ES-I3 (cell line): ENCODE measurements around the gene BABAM2.

ENCODE experiments used
- H3K36me3 ChIP-seq: 2 replicates; pipeline ENCODE4 v1.6.1; 2013; ENCODE audit warnings: mild to moderate bottlenecking, low read length, control low read depth, moderate library complexity; ENCODE audit not compliant: insufficient read depth
- H3K4me1 ChIP-seq: 2 replicates; pipeline ENCODE4 v1.6.1; 2013; ENCODE audit warnings: mild to moderate bottlenecking, control low read depth, low read length; ENCODE audit not compliant: insufficient read depth
- H3K9ac ChIP-seq: 2 replicates; pipeline ENCODE4 v1.6.1; 2013; ENCODE audit warnings: low read depth, mild to moderate bottlenecking, low read length, moderate library complexity
- H3K9me3 ChIP-seq: 2 replicates; pipeline ENCODE4 v1.6.1; 2013; ENCODE audit warnings: mild to moderate bottlenecking, low read length, moderate library complexity; ENCODE audit not compliant: control insufficient read depth, insufficient read depth

Gene BABAM2

DNA sequence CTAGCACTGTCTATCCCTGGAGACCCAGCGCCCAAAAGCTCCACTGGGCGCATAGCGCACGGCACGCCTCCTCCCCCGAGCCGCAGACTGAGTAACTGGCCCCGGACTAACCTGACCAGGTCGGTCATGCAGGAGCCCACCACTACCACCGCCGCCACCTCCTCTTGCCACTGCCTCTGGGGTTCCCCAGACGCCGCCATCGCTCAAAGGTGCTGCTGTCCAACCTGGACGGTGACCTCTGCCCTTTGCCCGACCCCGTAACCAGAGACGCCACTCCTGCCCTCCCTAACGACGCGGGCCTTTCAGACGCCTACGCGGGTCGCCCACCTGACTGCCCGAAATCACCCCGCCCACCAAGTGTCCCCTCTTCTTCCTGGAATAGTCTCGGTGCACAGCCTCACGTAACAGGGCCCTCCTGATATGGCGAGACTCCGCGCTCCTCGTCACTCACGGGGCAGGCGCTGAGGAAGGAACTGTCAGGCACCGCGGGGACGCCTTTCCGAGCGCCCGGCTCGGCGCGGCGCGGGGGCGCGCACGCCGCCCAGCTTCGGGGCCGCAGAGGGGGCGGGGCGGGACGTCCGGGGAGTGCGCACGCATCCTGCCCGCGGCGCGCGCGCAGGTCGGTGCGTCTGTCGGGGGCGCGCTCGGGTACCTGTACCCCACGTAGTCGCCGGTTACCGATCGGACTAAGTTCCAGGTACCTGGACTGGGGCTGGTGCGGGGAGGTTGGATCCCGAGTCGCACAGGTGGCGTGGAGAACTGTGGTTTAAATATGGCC lies at the start of gene BABAM2, which contains the start of gene RBKS:
BABAM2 (plus strand) TSS at position 584 of the 778 bp plus-strand sequence. CDS start 3,828 bp downstream, outside the sequence.
RBKS (minus strand) TSS at position 242 of the 778 bp plus-strand sequence; CDS start at position 200, 42 bp downstream.
- H3K4me1 ChIP-seq = no peaks in the 10 kb centered on the region
- H3K9me3 ChIP-seq = no peaks in the 10 kb centered on the region

DNA sequence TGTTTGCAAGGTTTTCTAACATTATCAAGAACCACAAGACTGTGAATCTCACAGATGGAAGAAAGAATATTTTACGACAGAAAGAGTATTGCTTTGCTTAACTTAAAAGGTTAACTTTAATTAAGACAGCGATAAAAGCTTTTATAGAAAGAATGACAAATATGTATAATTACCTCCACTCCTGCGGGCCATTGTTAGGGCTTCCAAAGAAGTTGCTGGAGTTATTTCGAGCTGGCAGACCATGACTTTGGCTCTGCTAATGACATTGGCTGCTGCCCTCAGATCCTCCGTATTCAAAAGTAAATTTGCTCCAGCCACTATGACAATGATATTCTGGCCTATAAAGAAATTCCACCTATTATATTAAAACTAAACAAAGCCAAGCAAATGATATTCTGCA lies 47.6 kb upstream of the BABAM2 start:
- Histone ChIP-seq H3K4me1 (no peaks in the 10 kb centered on the region), H3K9me3 (no peaks in the 10 kb centered on the region), H3K36me3 (no peaks in the 10 kb centered on the region), H3K9ac (no peak overlapping the region)

More for the DNA sequence above, at the start of gene BABAM2, which contains the start of gene RBKS:
- no peaks in the 10 kb centered on the region for H3K36me3 ChIP-seq
- H3K9ac ChIP-seq = peak within 1 kb of the TSS; percentile 79

DNA sequence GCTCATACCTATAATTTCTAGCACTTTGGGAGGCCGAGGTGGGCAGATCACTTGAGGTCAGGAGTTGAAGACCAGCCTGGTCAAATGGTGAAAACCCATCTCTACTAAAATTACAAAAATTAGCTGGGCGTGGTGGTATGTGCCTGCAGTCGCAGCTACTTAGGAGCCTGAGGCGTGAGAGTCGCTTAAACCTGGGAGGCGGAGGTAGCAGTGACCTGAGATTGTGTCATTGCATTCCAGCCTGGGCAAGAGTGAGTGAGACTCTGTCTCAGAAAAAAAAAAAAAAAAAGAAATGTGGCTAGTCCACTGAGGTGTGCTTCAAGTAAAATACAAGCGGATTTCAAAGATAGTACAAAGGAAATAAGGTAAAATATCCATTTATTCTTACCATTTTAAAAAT lies 46.5 kb upstream of the BABAM2 start:
- H3K9ac ChIP-seq = no peak overlapping the region
- no peaks in the 10 kb centered on the region for H3K9me3 ChIP-seq
- no peaks in the 10 kb centered on the region for H3K4me1 ChIP-seq
- no peaks in the 10 kb centered on the region for H3K36me3 ChIP-seq

DNA sequence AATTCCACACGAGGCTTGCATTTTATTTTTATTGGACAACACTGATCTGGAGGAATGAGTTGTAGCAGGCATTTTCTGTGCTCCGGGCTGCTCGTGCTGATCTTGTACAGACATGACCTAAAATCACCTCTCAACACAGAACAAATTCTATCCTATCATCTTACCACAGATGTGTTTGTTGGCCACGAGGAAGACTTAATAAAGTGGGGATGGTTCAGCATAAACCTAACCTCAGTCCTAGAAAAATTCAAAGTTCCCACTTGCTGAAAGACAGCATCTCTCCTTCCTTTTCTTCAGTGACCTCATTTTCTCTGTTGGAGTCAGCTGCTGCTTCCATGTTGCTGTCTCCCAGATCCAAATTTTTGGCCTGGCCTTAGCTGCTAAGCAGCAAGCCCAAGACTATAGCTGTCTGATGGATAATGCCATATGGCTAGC lies 45.7 kb upstream of the BABAM2 start:
- Histone ChIP-seq H3K4me1 (no peaks in the 10 kb centered on the region), H3K9me3 (no peaks in the 10 kb centered on the region), H3K9ac (no peak overlapping the region)

DNA sequence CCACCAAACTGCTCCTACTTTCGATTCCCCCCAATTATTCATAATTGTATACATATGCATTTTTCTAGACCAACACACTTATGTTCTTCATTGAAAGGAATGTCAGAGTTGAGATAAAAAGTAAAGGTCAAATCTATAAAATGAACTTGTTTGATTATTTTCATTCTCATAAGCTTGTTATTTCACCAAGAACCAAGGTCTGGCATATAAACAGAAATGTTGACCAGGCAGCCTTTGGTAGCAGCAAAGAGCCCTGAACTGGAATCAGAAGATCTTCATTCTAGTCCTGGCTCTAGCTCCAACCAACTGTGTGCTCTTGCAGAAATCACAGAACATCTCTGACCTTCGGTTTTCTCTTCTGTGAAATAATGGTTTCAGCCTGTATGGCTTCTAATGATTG lies 43.2 kb upstream of the BABAM2 start:
- no peak overlapping the region for H3K9ac ChIP-seq
- H3K36me3 ChIP-seq = no peaks in the 10 kb centered on the region
- H3K9me3 ChIP-seq = no peaks in the 10 kb centered on the region
- no peaks in the 10 kb centered on the region for H3K4me1 ChIP-seq

More for the DNA sequence above, 45.7 kb upstream of the BABAM2 start:
- H3K36me3 ChIP-seq = no peaks in the 10 kb centered on the region

DNA sequence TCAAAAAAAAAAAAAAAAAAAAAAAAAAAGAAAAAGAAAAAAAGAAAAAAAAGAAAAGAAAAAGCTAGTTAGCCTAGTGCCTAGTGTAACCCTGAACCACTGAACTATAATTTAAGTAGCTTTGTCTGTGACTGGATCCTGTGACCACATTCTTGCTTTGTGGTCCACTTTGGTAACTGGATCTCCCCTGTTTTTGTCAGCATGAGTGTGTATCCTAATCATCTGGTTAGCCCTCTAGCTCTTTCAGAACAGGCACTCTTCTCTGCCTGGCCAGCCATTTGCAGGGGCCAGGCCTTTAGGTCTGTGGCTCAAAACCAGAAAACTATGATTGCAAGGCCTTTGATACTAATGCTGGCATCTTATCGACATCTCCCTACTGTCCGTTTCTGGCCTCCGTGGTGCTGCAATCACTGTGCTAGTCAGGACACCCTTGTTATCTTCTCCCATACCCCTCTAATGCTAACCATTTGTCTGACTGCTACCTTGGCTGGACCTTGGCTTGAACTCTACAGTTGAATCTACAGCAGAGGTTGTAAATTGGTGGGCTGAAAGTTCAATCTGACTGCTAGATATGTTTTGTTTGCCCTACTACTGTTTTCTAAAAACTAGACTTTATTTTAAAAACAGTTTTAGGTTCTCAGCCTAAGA lies 40.8 kb upstream of the BABAM2 start:
- no peaks in the 10 kb centered on the region for H3K9me3 ChIP-seq
- H3K4me1 ChIP-seq = no peaks in the 10 kb centered on the region
- no peaks in the 10 kb centered on the region for H3K36me3 ChIP-seq
- no peak overlapping the region for H3K9ac ChIP-seq

DNA sequence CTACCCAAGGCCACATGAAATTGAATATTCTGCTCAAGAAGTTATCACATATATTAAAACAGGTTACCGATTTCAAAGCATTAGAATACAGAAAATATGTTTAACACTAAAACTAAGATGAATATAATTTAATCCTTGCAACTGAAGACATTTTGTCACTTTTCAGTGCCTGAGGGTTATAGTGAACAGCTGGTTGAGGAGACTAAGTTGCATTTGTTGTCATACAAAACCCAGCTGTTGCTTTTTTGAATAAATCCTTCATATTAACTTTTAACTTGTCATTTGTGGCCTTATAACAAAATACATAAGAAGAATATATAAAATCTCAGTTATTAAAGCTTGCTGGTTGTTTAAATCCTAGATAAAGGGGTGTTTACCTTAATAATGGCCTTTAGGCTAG lies 37.8 kb upstream of the BABAM2 start:
- no peaks in the 10 kb centered on the region for H3K36me3 ChIP-seq
- H3K4me1 ChIP-seq = no peaks in the 10 kb centered on the region
- no peak overlapping the region for H3K9ac ChIP-seq
- no peaks in the 10 kb centered on the region; the same call in 1 of the 2 replicates for H3K9me3 ChIP-seq

DNA sequence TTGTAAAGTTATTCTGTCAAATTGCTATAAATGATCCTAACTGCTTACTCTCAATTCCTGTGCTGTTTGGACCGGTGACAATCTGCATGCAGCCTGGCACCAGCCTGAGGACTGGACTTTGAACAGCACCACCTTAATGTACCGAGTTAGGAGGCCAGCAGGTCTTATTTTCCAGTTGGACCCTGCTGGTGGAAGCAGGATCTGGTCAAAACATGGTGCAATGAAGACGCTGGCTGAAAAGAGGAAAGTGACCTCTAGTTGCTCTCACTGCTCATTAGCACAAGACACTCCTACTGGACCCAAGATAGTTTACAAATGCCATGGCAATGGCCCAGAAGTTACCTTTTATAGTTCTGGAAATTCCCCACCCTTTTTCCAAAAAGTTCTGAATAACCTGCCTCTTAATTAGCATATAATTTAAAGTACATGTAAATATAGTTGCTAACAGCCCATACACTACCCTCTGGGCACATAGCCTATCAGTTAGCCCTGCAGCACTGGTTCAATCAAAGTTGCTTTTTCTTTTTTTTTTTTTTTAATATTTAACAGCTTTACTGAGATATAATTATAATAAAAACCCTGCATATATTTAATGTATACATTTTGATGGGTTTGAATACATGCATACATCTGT lies 36.2 kb upstream of the BABAM2 start:
- H3K36me3 ChIP-seq = no peaks in the 10 kb centered on the region
- H3K4me1 ChIP-seq = no peaks in the 10 kb centered on the region
- H3K9ac ChIP-seq = no peak overlapping the region
- no peaks in the 10 kb centered on the region; the same call in 1 of the 2 replicates for H3K9me3 ChIP-seq

DNA sequence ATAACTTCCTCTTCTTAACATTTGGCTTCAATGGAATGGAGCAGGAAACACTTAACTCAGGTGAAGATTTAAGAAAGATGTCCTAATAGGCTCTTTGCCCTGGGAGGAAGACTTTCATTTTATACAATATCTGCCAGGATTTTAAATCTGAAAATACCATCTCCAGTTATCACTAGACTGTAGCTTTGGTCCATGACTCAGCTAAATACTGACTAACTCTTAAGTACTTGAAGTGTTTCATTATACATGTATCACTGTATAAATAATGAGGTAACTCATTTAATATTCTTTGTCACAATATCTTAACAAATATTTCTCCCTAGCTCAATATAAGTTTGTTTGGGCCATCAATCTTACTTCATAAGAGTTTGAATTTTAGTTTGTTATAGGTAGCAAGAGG lies 35.1 kb upstream of the BABAM2 start:
- Histone ChIP-seq H3K36me3 (no peaks in the 10 kb centered on the region), H3K4me1 (no peaks in the 10 kb centered on the region), H3K9me3 (no peaks in the 10 kb centered on the region; the same call in 1 of the 2 replicates), H3K9ac (no peak overlapping the region)

DNA sequence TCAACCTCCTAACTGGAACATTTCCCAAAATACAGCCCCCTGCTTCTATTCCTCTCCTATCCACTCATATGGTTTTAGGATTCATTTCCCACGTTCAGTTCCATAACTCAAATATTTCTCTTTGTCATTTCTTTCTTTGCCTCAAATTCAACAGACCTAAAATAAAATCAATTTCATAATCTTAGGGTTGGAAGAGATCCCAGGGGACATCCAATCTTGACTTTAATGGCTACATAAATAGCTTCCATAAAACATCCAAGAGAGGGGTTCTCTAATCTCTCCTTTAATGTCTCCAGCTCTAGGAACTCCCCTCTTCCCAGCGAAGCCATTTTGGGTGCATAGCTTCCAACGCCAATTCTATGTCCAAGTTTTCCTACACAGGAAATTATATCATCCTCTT lies 34.1 kb upstream of the BABAM2 start:
- Histone ChIP-seq H3K9ac (no peak overlapping the region), H3K36me3 (no peaks in the 10 kb centered on the region), H3K4me1 (no peaks in the 10 kb centered on the region), H3K9me3 (no peaks in the 10 kb centered on the region; the same call in 1 of the 2 replicates)

DNA sequence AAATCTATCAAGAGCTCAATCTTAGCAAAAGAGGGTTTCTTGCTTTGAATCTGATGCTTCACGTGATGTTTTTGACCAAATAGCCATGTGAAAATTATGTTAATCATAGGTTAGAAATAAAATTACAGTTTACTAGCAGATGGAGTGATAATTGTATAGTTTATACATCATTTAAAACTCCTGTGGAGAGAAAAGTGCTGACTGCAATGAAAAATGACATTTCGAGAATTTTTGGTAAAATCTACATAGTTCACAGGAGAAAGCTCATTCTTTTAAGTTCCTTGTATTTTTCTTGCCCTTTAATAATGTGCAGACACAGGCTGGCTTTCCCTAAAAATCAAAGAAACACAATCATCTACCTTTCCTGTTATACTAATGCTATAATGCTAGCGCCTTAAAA lies 33.6 kb upstream of the BABAM2 start:
- H3K9me3 ChIP-seq = no peaks in the 10 kb centered on the region; the same call in 1 of the 2 replicates
- H3K36me3 ChIP-seq = no peaks in the 10 kb centered on the region
- H3K4me1 ChIP-seq = no peaks in the 10 kb centered on the region
- H3K9ac ChIP-seq = no peak overlapping the region

DNA sequence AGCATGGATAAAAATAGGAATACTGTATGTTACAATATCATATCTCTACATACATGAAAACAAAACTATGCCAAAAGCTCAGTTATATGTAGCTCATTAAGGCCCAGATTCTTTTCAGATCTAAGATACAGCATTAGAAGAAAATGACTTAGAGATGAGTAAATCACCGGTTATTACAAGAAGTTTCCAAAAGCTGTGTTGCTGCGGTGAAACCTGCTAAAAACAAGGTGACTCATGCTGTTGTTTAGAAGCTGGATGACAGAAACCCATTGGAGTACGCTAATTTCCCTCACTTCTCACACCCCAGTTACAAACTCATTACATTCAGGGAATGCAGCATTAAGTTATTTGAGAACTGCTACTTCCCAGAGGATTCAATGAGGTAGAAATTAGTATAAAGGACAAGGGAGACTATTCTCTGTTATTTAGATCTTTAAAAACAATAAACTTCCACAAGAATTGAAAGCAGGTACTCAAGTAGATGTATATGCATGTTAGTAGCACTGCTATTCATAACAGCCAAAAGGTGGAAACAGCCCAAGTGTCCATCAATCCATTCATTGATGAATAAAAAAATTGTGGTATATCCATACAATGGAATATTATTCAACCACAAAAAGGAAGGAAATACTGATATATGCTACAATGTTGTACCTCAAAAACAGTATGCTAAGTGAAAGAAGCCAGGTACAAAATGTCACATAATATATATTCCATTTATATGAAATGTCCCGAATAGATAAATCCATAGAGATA lies 32.9 kb upstream of the BABAM2 start:
- Histone ChIP-seq H3K9me3 (no peaks in the 10 kb centered on the region; the same call in 1 of the 2 replicates), H3K36me3 (no peaks in the 10 kb centered on the region), H3K4me1 (no peaks in the 10 kb centered on the region), H3K9ac (no peak overlapping the region)

DNA sequence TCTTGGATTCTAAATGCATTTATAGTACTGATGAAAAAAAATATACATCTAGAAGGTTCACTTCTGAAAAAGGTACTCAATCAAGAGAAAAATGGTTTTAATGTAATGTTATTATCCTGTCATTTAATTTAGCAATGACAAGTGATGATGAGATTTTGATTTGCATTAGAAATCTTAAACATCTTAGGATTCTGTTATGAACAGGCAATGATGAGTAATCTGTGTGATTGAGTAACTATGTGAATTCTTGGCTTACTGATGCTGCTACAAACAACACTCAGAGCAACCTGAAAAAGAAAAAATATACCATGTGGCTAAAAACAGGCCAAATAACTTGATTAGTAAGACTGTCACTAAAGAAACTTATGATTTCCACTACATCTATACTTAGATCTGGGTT lies 30.4 kb upstream of the BABAM2 start:
- Histone ChIP-seq H3K9me3 (no peaks in the 10 kb centered on the region; the same call in 1 of the 2 replicates), H3K4me1 (no peaks in the 10 kb centered on the region), H3K36me3 (no peaks in the 10 kb centered on the region), H3K9ac (no peak overlapping the region)

DNA sequence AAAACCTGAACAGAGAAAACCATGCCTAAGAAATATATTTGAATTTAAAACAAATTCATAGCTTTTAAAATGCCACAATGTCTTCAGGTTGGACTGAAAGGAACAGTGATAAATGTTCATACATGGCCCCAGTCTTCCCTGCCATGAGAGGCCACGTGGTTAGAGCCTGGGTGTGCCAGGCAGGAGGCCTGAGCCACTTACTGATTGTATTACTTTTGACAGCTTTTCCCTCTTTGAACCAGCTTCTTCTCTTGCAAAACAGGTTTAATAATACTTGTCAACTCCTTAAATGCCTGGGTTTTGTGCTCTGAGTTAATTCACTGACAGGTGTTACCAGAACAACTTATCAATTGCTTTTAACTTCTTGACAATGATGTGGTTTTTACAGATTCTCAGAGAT lies 27.4 kb upstream of the BABAM2 start:
- no peaks in the 10 kb centered on the region for H3K9me3 ChIP-seq
- no peaks in the 10 kb centered on the region for H3K36me3 ChIP-seq
- no peaks in the 10 kb centered on the region for H3K4me1 ChIP-seq
- no peak overlapping the region for H3K9ac ChIP-seq
